ENCODE data around the gene KIFAP3.

- TF ChIP-seq CTCF (conservative IDR thresholded peaks at IDR 0.05; ENCODE audit: low read length), result no peak
- no peak for TF ChIP-seq EZH2phosphoT487 (IDR thresholded peaks at IDR 0.05; ENCODE audit: borderline replicate concordance, low read depth, low read length)
Measured at GRCh38 chr1:169885207-169885606, 189.3 kb downstream of the KIFAP3 start.

All from OCI-LY7 (cell line).